ENCODE data around the gene SNAPC5. TPM values are rescaled to one million over a fixed set of nuclear protein-coding genes. Genes with fewer than 3 reads are reported as not detected.

SNAPC5 gene
- total and polyA plus RNA-seq, 10 of the 15 experiments (the other 5 are each of a cell fraction or from before 2014, with no cell fraction given) = 14.4 to 53.5 (median 36.9) TPM

DNA sequence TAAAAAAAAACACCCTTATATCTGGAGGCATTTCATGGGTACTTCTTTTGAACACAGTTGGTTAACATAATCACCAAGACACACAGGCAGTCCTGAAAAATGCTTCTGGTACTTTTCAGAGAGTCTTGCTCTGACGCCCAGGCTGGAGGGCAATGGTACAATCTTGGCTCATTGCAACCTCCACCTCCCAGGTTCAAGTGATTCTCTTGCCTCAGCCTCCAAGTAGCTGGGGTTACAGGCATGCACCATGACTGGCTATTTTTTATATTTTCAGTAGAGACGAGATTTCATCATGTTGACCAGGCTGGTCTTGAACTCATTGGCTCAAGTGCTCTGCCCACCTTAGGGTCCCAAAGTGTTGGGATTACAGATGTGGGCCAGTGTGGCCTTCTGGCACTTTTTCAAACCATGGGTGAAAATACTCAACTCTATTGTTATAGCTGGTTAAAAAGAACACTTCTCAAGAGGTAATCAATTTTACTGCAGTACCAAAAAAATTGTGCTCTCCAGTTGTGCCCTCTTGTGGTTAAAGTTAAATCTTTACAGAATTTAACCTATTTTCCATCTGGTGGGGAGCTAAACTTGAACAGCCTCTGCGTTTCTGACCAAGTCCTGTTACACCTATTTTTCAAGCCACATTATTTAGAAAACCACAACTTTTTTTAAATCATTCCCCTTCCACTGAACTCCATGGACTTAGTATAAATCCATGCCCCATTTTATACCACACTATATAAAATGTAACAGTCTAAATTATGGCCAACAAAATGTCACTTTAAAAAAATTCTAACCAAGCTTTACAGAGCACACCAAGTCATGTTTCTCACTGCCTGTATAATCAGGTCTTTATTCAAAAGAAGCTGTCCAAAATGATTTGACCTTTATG lies 1.2 kb upstream of the SNAPC5 start:
- H4K20me1 ChIP-seq (ENCODE audit: control insufficient read depth, insufficient read depth) = peaks cover 3% of the 10 kb centered on the region; the same call in 1 of the 2 replicates
- ChIA-PET CTCF (interaction anchor here (0.6 to 5.2 kb wide), 47 partner anchors 8 to 631 kb away, joined by 3 to 103 read pairs (median 5); partner anchors contain the start of genes DIS3L, MAP2K1, MEGF11 and TIPIN), RAD21 (ENCODE audit: unreplicated experiment) (interaction anchor here (0.5 to 3.2 kb wide), 23 partner anchors 9 to 1715 kb away, joined by 3 to 65 read pairs (median 3); partner anchors contain the start of genes DIS3L and MAP2K1), POLR2A (interaction anchor here (0.5 to 4.0 kb wide), 7 partner anchors 25 to 711 kb away, joined by 3 to 26 read pairs (median 3); partner anchors contain the start of gene MAP2K1), SMC1A (ENCODE audit: uncharacterized antibody, unreplicated experiment) (interaction anchor here (0.8 to 6.2 kb wide), 24 partner anchors 24 to 582 kb away, joined by 3 to 51 read pairs (median 4); partner anchors contain the start of gene MAP2K1)
- DNase-seq (ENCODE audit: low read depth, low spot score) (no peak), ATAC-seq (peak; percentile 13), FAIRE-seq (no peak)
- H3K4me3 ChIP-seq = no peak overlapping the region
- no peak overlapping the region for H3K27ac ChIP-seq (ENCODE audit: control insufficient read depth, insufficient read depth)
- H3K79me2 ChIP-seq (ENCODE audit: control insufficient read depth, insufficient read depth, low read length) = peaks cover 52% of the 10 kb centered on the region
- no TSS peak for BruUV-seq (replicated peaks)
- no peaks in the 10 kb centered on the region for H3K27me3 ChIP-seq (replicated peaks in 1 of 2; ENCODE audit: control insufficient read depth in 2 of 2, insufficient read depth in 2 of 2, low read length in 1 of 2)
- no peak overlapping the region for H3K4me2 ChIP-seq (ENCODE audit: control insufficient read depth, insufficient read depth)
- no peak overlapping the region for H2AFZ ChIP-seq (ENCODE audit: control insufficient read depth, low read depth, low read length)
- WGBS (ENCODE audit: insufficient coverage, insufficient replicate concordance, low lambda C conversion rate, missing lambda C conversion rate) = 48% methylated on average over 3 of the region's 3 CpGs
- peaks cover 7 to 40% of the 10 kb centered on the region in 2 experiments for H3K36me3 ChIP-seq (ENCODE audit: control insufficient read depth in 2 of 2, insufficient read depth in 2 of 2, low read length in 1 of 2)
- H3K4me1 ChIP-seq (ENCODE audit: control insufficient read depth, insufficient read depth, low read length) = peaks cover 4% of the 10 kb centered on the region; the same call in 1 of the 2 replicates
- intact Hi-C loops (cut with micrococcal nuclease; ENCODE audit: unreplicated experiment) = loop anchor here (1.0 to 5.0 kb wide), 2 partner anchors 108 to 206 kb away; partner anchors contain the start of gene DIS3L
- in situ Hi-C loops (cut with MboI) = no loop called here
- no peak overlapping the region for H3K9ac ChIP-seq (ENCODE audit: control insufficient read depth, insufficient read depth, low read length)
- H3K9me3 ChIP-seq (replicated peaks; ENCODE audit: control insufficient read depth, insufficient read depth, low read length) = no peaks in the 10 kb centered on the region
- TF ChIP-seq, protein P1, sequence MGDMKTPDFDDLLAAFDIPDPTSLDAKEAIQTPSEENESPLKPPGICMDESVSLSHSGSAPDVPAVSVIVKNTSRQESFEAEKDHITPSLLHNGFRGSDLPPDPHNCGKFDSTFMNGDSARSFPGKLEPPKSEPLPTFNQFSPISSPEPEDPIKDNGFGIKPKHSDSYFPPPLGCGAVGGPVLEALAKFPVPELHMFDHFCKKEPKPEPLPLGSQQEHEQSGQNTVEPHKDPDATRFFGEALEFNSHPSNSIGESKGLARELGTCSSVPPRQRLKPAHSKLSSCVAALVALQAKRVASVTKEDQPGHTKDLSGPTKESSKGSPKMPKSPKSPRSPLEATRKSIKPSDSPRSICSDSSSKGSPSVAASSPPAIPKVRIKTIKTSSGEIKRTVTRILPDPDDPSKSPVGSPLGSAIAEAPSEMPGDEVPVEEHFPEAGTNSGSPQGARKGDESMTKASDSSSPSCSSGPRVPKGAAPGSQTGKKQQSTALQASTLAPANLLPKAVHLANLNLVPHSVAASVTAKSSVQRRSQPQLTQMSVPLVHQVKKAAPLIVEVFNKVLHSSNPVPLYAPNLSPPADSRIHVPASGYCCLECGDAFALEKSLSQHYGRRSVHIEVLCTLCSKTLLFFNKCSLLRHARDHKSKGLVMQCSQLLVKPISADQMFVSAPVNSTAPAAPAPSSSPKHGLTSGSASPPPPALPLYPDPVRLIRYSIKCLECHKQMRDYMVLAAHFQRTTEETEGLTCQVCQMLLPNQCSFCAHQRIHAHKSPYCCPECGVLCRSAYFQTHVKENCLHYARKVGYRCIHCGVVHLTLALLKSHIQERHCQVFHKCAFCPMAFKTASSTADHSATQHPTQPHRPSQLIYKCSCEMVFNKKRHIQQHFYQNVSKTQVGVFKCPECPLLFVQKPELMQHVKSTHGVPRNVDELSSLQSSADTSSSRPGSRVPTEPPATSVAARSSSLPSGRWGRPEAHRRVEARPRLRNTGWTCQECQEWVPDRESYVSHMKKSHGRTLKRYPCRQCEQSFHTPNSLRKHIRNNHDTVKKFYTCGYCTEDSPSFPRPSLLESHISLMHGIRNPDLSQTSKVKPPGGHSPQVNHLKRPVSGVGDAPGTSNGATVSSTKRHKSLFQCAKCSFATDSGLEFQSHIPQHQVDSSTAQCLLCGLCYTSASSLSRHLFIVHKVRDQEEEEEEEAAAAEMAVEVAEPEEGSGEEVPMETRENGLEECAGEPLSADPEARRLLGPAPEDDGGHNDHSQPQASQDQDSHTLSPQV (IDR thresholded peaks at IDR 0.05) = no peak
- TF ChIP-seq MTA3 (IDR thresholded peaks at IDR 0.05; ENCODE audit: borderline replicate concordance, low read length) = no peak; the same call in 1 of the 2 replicates
- TF ChIP-seq MTA2 (IDR thresholded peaks at IDR 0.05; ENCODE audit: low read depth) = no peak
- no peak for TF ChIP-seq SIX5 (IDR thresholded peaks at IDR 0.05; ENCODE audit: low read depth, low read length, severe bottlenecking)
- TF ChIP-seq, protein P2, sequence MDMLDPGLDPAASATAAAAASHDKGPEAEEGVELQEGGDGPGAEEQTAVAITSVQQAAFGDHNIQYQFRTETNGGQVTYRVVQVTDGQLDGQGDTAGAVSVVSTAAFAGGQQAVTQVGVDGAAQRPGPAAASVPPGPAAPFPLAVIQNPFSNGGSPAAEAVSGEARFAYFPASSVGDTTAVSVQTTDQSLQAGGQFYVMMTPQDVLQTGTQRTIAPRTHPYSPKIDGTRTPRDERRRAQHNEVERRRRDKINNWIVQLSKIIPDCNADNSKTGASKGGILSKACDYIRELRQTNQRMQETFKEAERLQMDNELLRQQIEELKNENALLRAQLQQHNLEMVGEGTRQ (IDR thresholded peaks at IDR 0.05; ENCODE audit: borderline replicate concordance, low read depth, low read length) = no peak
- TF ChIP-seq ZNF384 (IDR thresholded peaks at IDR 0.05; ENCODE audit: borderline replicate concordance, low read depth, low read length) = no peak
- peak; percentile 17; the same call in 1 of the 2 replicates for TF ChIP-seq BMI1 (IDR thresholded peaks at IDR 0.05; ENCODE audit: borderline replicate concordance)
- TF ChIP-seq POLR2AphosphoS5 (IDR thresholded peaks at IDR 0.05; ENCODE audit: low read length) = peak; percentile 55
- 0 out of 2 replicates have a peak, but pooled peaks have one; percentile 7 for TF ChIP-seq GABPA (IDR thresholded peaks at IDR 0.05; ENCODE audit: low read depth)
- TF ChIP-seq PML (IDR thresholded peaks at IDR 0.05; ENCODE audit: low read length) = peak; percentile 6; the same call in 1 of the 2 replicates
- TF ChIP-seq BRCA1 (IDR thresholded peaks at IDR 0.05; ENCODE audit: low read depth, low read length) = no peak
- peak; percentile 9; the same call in 1 of the 2 replicates for TF ChIP-seq SMC3 (IDR thresholded peaks at IDR 0.05; ENCODE audit: borderline replicate concordance, low read length)
- no peak for TF ChIP-seq TCF12 (IDR thresholded peaks at IDR 0.05; ENCODE audit: low read depth, low read length)
- TF ChIP-seq RFX5 (IDR thresholded peaks at IDR 0.05; ENCODE audit: low read depth, low read length) = no peak
- no peak for TF ChIP-seq SREBF2 (IDR thresholded peaks at IDR 0.05; ENCODE audit: low read length)
- TF ChIP-seq POLR2AphosphoS2 (IDR thresholded peaks at IDR 0.05; ENCODE audit: low read depth, low read length) = no peak
- TF ChIP-seq ASH2L (IDR thresholded peaks at IDR 0.05; ENCODE audit: borderline replicate concordance, low read depth) = no peak
- TF ChIP-seq WRNIP1 (IDR thresholded peaks at IDR 0.05; ENCODE audit: borderline replicate concordance, low read depth, low read length) = no peak

All from GM12878 (cell line).